HG03342 (cell line): Measurements from ENCODE around the gene CINP.
"Not testable (repeated sequence)": the region's sequence is repeated elsewhere in the genome, so short reads cannot be mapped to it uniquely, and the experiment has no call there.

Experiments
- ATAC-seq: cut with Tn5 transposase; IDR thresholded peaks from one replicate; pipeline ENCODE4 v1.9.1; 2021; ENCODE audit warnings: mild to moderate bottlenecking, moderate library complexity; ENCODE audit not compliant: unreplicated experiment

Gene CINP

GRCh38 chr14:102356280-102356679, 6.4 kb downstream of the CINP start:
- ATAC-seq: no peak

- no peak for ATAC-seq
Observed at GRCh38 chr14:102353126-102353619, 9.5 kb downstream of the CINP start.

- no peak for ATAC-seq
Observed at GRCh38 chr14:102352213-102352612, 10.5 kb downstream of the CINP start.

GRCh38 chr14:102351593-102351992, 11.1 kb downstream of the CINP start:
- not testable (repeated sequence) for ATAC-seq

GRCh38 chr14:102351023-102351422, 11.7 kb downstream of the CINP start:
- ATAC-seq: no peak

GRCh38 chr14:102348376-102348775, 14.3 kb downstream of the CINP start:
- ATAC-seq: no peak

GRCh38 chr14:102346645-102347044, 16.0 kb downstream of the CINP start:
- ATAC-seq: no peak

GRCh38 chr14:102345232-102345631, 17.5 kb downstream of the CINP start:
- no peak for ATAC-seq

- no peak for ATAC-seq
Observed at GRCh38 chr14:102344485-102344884, 18.2 kb downstream of the CINP start.

GRCh38 chr14:102344084-102344483, 18.6 kb downstream of the CINP start:
- no peak for ATAC-seq

GRCh38 chr14:102342238-102342637, 20.5 kb downstream of the CINP start:
- no peak for ATAC-seq

- ATAC-seq: no peak
Observed at GRCh38 chr14:102341566-102341965, 21.1 kb downstream of the CINP start.

- no peak for ATAC-seq
Observed at GRCh38 chr14:102338724-102339123, 24.0 kb downstream of the CINP start.

GRCh38 chr14:102335163-102335562, 27.5 kb downstream of the CINP start:
- no peak for ATAC-seq

- no peak for ATAC-seq
Observed at GRCh38 chr14:102333795-102334705, 28.6 kb downstream of the CINP start.

GRCh38 chr14:102333390-102333789, 29.3 kb downstream of the CINP start:
- no peak for ATAC-seq

GRCh38 chr14:102330806-102331205, 31.9 kb downstream of the CINP start:
- no peak for ATAC-seq

GRCh38 chr14:102329381-102329780, 33.3 kb downstream of the CINP start:
- ATAC-seq: not testable (repeated sequence)

- no peak for ATAC-seq
Observed at GRCh38 chr14:102326583-102326982, 36.1 kb downstream of the CINP start.

- no peak for ATAC-seq
Observed at GRCh38 chr14:102325791-102326345, 36.8 kb downstream of the CINP start.

- ATAC-seq: no peak
Observed at GRCh38 chr14:102323102-102323501, 39.6 kb downstream of the CINP start.
